ENCODE measurements around the gene AFF3. TPM values are rescaled to one million over a fixed set of nuclear protein-coding genes. Genes with fewer than 3 reads are reported as not detected.

AFF3 gene
- total and polyA plus RNA-seq, 10 of the 15 experiments (the other 5 are each of a cell fraction or from before 2014, with no cell fraction given): 0.26 to 5.5 (median 3.0) TPM

DNA sequence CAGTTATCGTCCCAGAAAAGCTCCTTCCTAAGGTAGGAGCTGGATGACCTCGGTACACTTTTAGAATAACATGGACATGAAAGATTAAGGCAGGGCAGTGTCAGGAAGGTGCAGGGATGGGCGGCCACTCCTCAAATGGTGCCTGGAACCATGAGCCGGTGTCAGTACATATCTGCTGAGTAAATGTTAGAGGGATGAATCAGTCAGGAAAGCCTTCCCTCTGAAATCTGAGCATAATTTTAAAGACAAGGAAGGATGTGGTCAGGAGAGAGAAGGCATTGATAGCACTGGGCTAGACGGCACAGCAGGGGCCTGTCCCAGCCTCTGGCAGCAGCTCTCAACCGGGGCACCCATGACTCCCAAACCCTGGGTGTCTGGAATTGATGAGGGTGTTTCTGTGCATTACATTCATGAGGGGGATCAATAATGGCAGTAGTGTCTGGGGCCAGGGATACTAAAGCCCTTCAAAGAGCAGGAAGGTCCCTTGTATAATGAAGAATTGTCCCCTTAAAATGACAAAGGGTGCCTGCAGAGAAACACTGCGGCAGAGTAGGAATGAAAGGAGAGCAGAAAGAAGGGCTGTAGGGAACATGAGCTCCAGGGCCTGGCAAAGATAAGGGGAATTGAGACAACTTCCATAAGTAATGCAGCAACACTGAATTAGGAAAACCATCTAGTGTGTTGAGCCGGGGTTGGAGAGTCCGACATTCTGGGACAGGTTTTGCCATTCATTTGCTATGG is 490.3 kb downstream of the AFF3 start:
- BruUV-seq (replicated peaks): no TSS peak
- H3K27me3 ChIP-seq (replicated peaks in 1 of 2; ENCODE audit: control insufficient read depth in 2 of 2, insufficient read depth in 2 of 2, low read length in 1 of 2): no peaks in the 10 kb centered on the region; a peak in 1 of 4 replicates
- no peaks in the 10 kb centered on the region for H3K36me3 ChIP-seq (ENCODE audit: control insufficient read depth in 2 of 2, insufficient read depth in 2 of 2, low read length in 1 of 2)
- FAIRE-seq: no peak
- DNase-seq (ENCODE audit: low read depth, low spot score): no peak
- H2AFZ ChIP-seq (ENCODE audit: control insufficient read depth, low read depth, low read length): no peak overlapping the region
- H3K4me3 ChIP-seq: no peak overlapping the region
- H3K9ac ChIP-seq (ENCODE audit: control insufficient read depth, insufficient read depth, low read length): no peak overlapping the region
- no peaks in the 10 kb centered on the region for H3K79me2 ChIP-seq (ENCODE audit: control insufficient read depth, insufficient read depth, low read length)
- intact Hi-C loops (cut with micrococcal nuclease; ENCODE audit: unreplicated experiment): no loop called here
- ChIA-PET POLR2A (no interaction called here), CTCF (no interaction called here), RAD21 (ENCODE audit: unreplicated experiment) (no interaction called here), SMC1A (ENCODE audit: uncharacterized antibody, unreplicated experiment) (no interaction called here)
- ATAC-seq: no peak
- H3K9me3 ChIP-seq (replicated peaks; ENCODE audit: control insufficient read depth, insufficient read depth, low read length): no peaks in the 10 kb centered on the region
- TF ChIP-seq ZNF622 (IDR thresholded peaks at IDR 0.05) (no peak), IKZF1 (conservative IDR thresholded peaks at IDR 0.05) (no peak), E2F4 (IDR thresholded peaks at IDR 0.05; ENCODE audit: low read depth, low read length) (no peak), MLLT1 (IDR thresholded peaks at IDR 0.05) (no peak), ZNF274 (IDR thresholded peaks at IDR 0.05; ENCODE audit: insufficient read depth, insufficient read length) (no peak), YBX1 (IDR thresholded peaks at IDR 0.05) (no peak), CREB1 (IDR thresholded peaks at IDR 0.05; ENCODE audit: low read depth) (no peak), CBX5 (IDR thresholded peaks at IDR 0.05; ENCODE audit: low read depth) (no peak), SKIL (IDR thresholded peaks at IDR 0.05; ENCODE audit: low read depth, poor library complexity, severe bottlenecking) (no peak), CEBPB (IDR thresholded peaks at IDR 0.05; ENCODE audit: borderline replicate concordance in 1 of 2, low read depth in 2 of 2, low read length in 2 of 2) (no peak), SMAD5 (IDR thresholded peaks at IDR 0.05; ENCODE audit: low read depth) (no peak), RBBP5 (conservative IDR thresholded peaks at IDR 0.05) (no peak), ZNF384 (IDR thresholded peaks at IDR 0.05; ENCODE audit: borderline replicate concordance, low read depth, low read length) (no peak), SREBF1 (IDR thresholded peaks at IDR 0.05; ENCODE audit: low read length) (no peak), CUX1 (IDR thresholded peaks at IDR 0.05; ENCODE audit: insufficient replicate concordance, low read depth, low read length) (no peak)
- WGBS (ENCODE audit: insufficient coverage, insufficient replicate concordance, low lambda C conversion rate, missing lambda C conversion rate): 43% methylated on average over 9 of the region's 9 CpGs
- in situ Hi-C loops (cut with MboI): no loop called here
- no peaks in the 10 kb centered on the region for H4K20me1 ChIP-seq (ENCODE audit: control insufficient read depth, insufficient read depth)
- no peaks in the 10 kb centered on the region for H3K4me1 ChIP-seq (ENCODE audit: control insufficient read depth, insufficient read depth, low read length)
- no peak overlapping the region for H3K4me2 ChIP-seq (ENCODE audit: control insufficient read depth, insufficient read depth)
- no peak overlapping the region for H3K27ac ChIP-seq (ENCODE audit: control insufficient read depth, insufficient read depth)

Data from GM12878 (cell line).